K562 (cell line): ENCODE results near the gene OSCP1. TPM values are rescaled to one million over a fixed set of nuclear protein-coding genes. Genes with fewer than 3 reads are reported as not detected.
A peak's percentile ranks its signal among the peaks of the same experiment; 100 is the strongest.

Source experiments
- BDP1 ChIP-seq: IDR thresholded peaks from 3 replicates; pipeline ENCODE4 v1.6.1; 2011; ENCODE audit not compliant: insufficient read length, insufficient read depth
- EP400 ChIP-seq: fragments of 450-650 bp; IDR thresholded peaks from 2 replicates; pipeline ENCODE4 v1.6.1; 2017; ENCODE audit warnings: antibody characterized with exemption, mild to moderate bottlenecking, moderate library complexity
- FOXP1 ChIP-seq: sonication (generic); formaldehyde crosslinking; IDR thresholded peaks from 2 replicates; pipeline ENCODE4 v1.8.0; 2022; ENCODE audit warnings: mild to moderate bottlenecking, missing genetic modification reagents
- MAFG ChIP-seq: fragments of 450-650 bp; conservative IDR thresholded peaks from 2 replicates; pipeline ENCODE4 v1.6.1; 2016; ENCODE audit warnings: missing genetic modification characterization, missing compliant biosample characterization
- NRF1 ChIP-seq, 2 experiments: fragments of 450-650 bp; IDR thresholded peaks in 1 of 2; conservative IDR thresholded peaks in 1 of 2; 2 replicates each; pipeline ENCODE4 v1.6.1; 2014; ENCODE audit warnings: mild to moderate bottlenecking in 2 of 2
- REST ChIP-seq, 2 experiments: fragments of 450-650 bp; formaldehyde crosslinking in 1 of 2; IDR thresholded peaks; 2 replicates each; pipeline versions ENCODE4 v1.4.0 to v1.6.1; 2014 to 2020; ENCODE audit warnings: mild to moderate bottlenecking in 2 of 2, borderline replicate concordance in 1 of 2, low read depth in 1 of 2
- RHOXF2B ChIP-seq: fragments of 250-450 bp; sonication (Bioruptor Pico); conservative IDR thresholded peaks from 2 replicates; pipeline ENCODE4 v1.5.1; 2021
- SMAD2 ChIP-seq: fragments of 150-350 bp; IDR thresholded peaks from 2 replicates; pipeline ENCODE4 v1.6.1; 2014; ENCODE audit warnings: low read depth, mild to moderate bottlenecking, low read length
- SMARCC2 ChIP-seq: fragments of 450-650 bp; IDR thresholded peaks from 2 replicates; pipeline ENCODE4 v1.6.1; 2017; ENCODE audit warnings: antibody characterized with exemption, moderate library complexity, mild to moderate bottlenecking, low read depth
- SRSF1 ChIP-seq: fragments of 200-400 bp; formaldehyde crosslinking; IDR thresholded peaks from 2 replicates; pipeline ENCODE4 v1.6.1; 2017; ENCODE audit warnings: mild to moderate bottlenecking, low read depth, low read length, moderate library complexity
- TEAD2 ChIP-seq: fragments of 450-650 bp; IDR thresholded peaks from 2 replicates; pipeline ENCODE4 v1.6.1; 2016; ENCODE audit warnings: missing genetic modification characterization, control low read depth, missing compliant biosample characterization
- THAP7 ChIP-seq: fragments of 250-450 bp; sonication (Bioruptor Pico); IDR thresholded peaks from 2 replicates; pipeline ENCODE4 v1.5.0; 2021
- ZBTB33 ChIP-seq: sonication (generic); formaldehyde crosslinking; IDR thresholded peaks from 2 replicates; pipeline ENCODE4 v1.8.1; 2023; ENCODE audit warnings: mild to moderate bottlenecking, missing genetic modification reagents
- ZC3H4 ChIP-seq: sonication (generic); formaldehyde crosslinking; IDR thresholded peaks from 2 replicates; pipeline ENCODE4 v1.9.0; 2021; ENCODE audit warnings: missing genetic modification reagents, borderline replicate concordance
- ZNF589 ChIP-seq: fragments of 200-800 bp; sonication (Bioruptor generic); IDR thresholded peaks from 2 replicates; pipeline ENCODE4 v1.6.1; 2016; ENCODE audit warnings: low read depth, missing genetic modification characterization, missing compliant biosample characterization
- ZSCAN29 ChIP-seq: fragments of 450-650 bp; IDR thresholded peaks from 2 replicates; pipeline ENCODE4 v1.6.1; 2017
- polyA plus RNA-seq, 8 experiments: library from polyadenylated mRNA; depleted of rRNA in 4 of 8; stranded (reverse) in 5 of 8; unstranded in 3 of 8; fragments of >200 nt; fragmentation: Nextera tagmentation in 2 of 8; fragmentation: Illumina TruSeq in 1 of 8; extraction: Ambion mirVana in 2 of 8; extraction: Trizol in 1 of 8; gene quantifications; 2 replicates each; pipeline versions ENCODE4 v1.2.1 to v1.2.3, GENCODE V29; 2011 to 2014; ENCODE audit warnings: inconsistent platforms in 1 of 8, missing spikeins in 1 of 8
- total RNA-seq, 7 experiments: library from RNA; depleted of rRNA in 6 of 7; stranded (reverse); fragments of >200 nt in 6 of 7; fragmentation: Illumina TruSeq in 2 of 7; extraction: Trizol in 2 of 7; gene quantifications; 2 replicates each; pipeline versions ENCODE4 v1.2.1 to v1.2.3, GENCODE V29; 2011 to 2021; ENCODE audit warnings: low replicate concordance in 1 of 7

The OSCP1 gene
- total and polyA plus RNA-seq, 9 of the 15 experiments (the other 6 are each of a cell fraction or from before 2014, with no cell fraction given), result 0.15 to 0.40 (median 0.33) TPM; not detected in 5

- no peak for TF ChIP-seq NRF1 (conservative IDR thresholded peaks at IDR 0.05 in 1 of 2, IDR thresholded peaks at IDR 0.05 in 1 of 2)
- no peak for TF ChIP-seq SRSF1
- no peak for TF ChIP-seq SMARCC2
- TF ChIP-seq RHOXF2B (CRISPR knock-in tag), result no peak
- no peak for TF ChIP-seq SMAD2
- TF ChIP-seq FOXP1, result no peak
- TF ChIP-seq ZBTB33 (CRISPR knock-in tag), result no peak
- TF ChIP-seq BDP1, result no peak
- TF ChIP-seq EP400, result no peak
- TF ChIP-seq ZNF589 (CRISPR knock-in tag), result peak; percentile 94; the same call in 1 of the 2 replicates
- TF ChIP-seq THAP7, result no peak
- peak; percentile 43; the same call in 1 of the 2 replicates for TF ChIP-seq MAFG (tag)
- no peak for TF ChIP-seq ZC3H4 (CRISPR knock-in tag)
- TF ChIP-seq ZSCAN29, result no peak
- no peak for TF ChIP-seq REST (IDR thresholded peaks at IDR 0.05; ENCODE audit: borderline replicate concordance)
- TF ChIP-seq REST (CRISPR knock-in tag; IDR thresholded peaks at IDR 0.05; ENCODE audit: low read depth), result no peak
- TF ChIP-seq TEAD2, result peak; percentile 88
Observed at GRCh38 chr1:36398370-36398977, 51.8 kb downstream of the OSCP1 start (continued).
